HUDEP-2 (cell line): ENCODE data around the gene KHNYN.
A peak's percentile ranks its signal among the peaks of the same experiment; 100 is the strongest.
"Not testable (repeated sequence)": the region's sequence is repeated elsewhere in the genome, so short reads cannot be mapped to it uniquely, and the experiment has no call there.

Experiments
- DNase-seq, 76 experiments: peaks; one replicate each; lab custom pipeline; 2025; ENCODE audit not compliant: unreplicated experiment in 76 of 76; lab: John Stamatoyannopoulos, UW

KHNYN gene

GRCh38 chr14:24436355-24437019, 6.7 kb downstream of the KHNYN start:
- DNase-seq: peak in 33 of 76 experiments; percentile 6 to 69 (median 34)

DNA sequence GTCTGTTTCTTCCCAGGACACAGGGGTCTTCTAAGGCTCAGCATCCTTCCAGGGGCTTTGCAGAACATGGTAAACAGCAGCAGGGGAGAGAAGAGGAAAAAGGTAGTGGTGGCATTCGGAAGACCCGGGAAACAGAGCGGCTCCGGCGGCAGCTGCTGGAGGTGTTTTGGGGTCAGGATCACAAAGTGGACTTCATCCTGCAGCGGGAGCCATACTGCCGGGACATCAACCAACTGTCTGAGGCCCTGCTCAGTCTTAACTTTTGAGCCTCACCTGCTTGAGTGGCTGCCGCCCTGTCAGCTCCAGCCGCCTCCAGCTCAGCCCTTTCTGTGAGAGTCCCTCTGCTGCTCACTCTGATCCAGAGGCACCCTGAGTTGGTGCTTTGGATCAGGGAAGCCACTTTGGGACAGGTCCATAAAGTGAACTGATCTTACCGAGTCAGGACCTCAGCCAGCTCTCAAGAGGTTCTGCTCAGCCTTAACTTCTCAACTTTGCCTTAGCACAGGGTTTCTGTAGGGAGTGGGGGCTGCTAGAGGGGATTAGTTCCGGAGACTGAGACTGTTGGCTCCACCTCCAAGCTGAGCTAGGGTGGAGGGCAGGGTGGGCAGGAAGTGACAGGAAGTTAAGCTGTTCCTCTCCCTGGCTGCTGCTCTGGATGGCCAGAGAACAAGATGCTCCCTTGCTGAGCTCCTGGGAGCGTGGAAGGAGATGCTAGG, 7.4 kb downstream of the KHNYN start:
- DNase-seq: no peak

DNA sequence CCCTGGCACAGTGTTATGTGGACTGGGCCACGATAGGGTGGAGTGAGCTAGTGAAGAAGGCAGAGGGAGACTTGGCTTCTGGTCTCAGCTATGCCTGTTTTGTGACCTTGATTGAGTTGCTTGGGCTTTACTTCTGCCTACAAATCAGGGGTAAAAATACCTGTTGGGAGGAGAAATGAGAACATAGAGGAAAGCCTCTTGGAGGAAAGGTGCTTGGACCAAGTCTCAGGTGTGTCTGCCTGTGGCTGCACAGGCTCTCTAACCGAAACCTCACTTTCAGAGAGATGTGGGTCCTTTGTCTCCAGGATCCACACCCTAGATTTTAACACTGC, 7.9 kb downstream of the KHNYN start:
- DNase-seq: no peak

DNA sequence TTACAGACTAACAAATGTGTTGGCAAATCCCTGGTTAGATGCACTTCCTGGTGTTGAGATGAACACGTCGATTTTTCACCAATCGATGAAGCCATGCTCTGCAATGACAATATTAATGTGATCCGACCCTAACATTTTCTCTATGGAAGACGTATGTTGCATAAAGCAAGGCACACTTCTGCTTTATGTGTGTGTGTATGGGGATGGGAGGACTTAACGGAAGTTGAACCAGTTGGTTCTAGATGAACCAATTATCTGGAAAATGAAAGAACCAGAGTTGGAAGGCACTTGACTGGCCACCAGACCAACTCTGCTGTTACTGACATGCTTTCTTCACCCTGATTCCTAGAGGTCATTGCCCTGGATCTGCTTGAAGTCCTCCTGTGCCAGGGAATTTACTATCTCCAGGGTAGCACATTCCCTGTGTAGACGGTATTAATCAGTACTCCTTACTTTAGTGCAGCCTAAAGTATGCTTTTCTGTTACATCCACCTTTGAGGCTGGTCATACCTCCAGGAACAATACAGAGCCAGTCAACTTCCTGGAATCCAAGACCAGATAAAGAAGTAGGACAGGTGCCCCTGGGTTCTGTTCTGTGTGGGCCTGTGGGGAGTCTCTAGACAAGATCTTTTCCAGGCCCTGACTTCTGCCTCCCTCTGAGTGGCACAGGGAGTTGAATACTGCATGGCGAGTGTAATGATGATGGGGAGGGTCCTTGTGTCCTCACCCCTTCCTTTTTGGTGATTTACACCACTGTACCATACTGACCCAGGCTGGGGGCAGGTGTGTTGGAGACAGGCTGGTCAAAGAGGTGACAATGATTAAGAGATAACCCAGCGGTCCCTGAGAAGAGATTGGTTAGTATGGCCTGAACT, 8.7 kb downstream of the KHNYN start:
- no peak for DNase-seq

DNA sequence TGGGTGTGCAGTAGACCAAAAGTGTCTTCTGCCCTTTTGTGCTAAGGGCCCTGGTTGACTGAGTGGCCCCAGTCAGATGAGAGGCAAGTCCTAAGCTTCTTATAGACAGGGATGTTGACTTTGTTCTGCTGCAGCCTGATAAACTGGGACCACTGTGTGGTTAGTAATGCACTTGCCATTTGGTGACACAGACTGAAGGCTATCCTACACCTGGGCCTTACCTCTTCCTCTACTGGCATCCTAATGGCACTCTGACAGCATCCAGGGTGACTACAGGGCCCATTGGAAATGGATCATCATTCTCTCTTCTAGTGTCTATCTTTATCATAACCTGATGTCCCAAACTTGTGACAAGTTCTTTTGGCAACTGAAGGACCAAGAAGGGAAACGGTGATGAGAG, 9.5 kb downstream of the KHNYN start:
- DNase-seq: no peak

DNA sequence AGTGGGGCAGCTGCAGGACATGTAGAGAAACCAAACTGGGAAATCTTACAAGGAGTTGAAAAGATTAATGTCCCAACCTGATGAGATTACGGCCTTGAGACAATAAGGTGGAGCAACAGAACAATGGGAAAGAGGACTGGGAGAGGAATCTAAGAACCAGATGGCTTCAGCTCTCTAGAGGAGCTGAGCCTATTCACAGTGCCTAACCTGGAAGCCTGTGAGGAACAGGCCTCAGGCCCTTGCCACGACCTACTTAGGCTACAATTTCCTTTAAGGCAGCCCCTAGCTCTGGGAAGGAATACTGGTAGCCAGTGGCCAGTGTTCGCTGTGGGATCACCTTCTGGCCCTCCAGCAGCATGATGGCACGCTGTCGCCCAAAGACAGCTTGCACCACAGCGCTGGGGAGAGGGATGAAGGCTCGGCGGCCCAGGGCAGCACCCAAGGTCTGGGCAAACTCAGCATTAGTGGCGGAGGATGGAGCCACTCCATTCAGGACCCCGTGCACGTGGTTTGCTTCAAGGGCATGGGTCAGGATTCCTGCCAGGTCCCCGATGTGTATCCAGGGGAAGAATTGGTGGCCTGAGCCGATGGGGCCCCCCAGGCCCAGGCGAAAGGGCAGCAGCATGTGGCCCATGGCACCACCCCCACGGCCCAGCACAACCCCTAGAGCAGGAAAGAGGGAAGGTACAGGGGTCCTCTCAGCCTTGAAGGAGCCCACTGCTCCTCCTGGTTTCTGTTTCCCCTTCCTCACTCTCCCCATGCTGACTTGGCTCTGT, 10.3 kb downstream of the KHNYN start:
- DNase-seq: no peak

- DNase-seq: no peak
Observed at GRCh38 chr14:24440606-24441399, 11.0 kb downstream of the KHNYN start.

DNA sequence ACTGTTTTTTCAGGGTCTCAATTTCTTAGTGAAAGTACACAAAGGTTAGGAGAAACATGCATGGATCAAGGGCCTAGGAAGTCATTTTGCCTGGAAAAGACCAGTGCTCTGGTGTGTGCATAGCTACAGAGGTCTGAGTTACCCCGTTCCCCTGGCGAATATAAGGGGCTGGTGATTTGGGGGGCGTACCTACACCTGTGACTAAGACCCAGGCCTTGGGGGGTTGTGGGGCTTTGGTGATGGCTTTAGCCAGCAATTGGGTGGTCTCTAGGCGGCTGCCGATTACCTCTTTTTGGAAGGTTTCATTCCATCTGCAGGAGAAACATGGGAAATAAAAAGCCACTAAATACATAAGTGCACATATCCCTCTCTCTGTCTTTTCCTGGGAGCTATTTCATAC, 11.7 kb downstream of the KHNYN start:
- DNase-seq: no peak

- DNase-seq: peak in 1 of 76 experiments; percentile 35
Observed at GRCh38 chr14:24441904-24442239, 12.1 kb downstream of the KHNYN start.

GRCh38 chr14:24442240-24443052, 12.7 kb downstream of the KHNYN start, which contains the start of gene SDR39U1:
SDR39U1 (minus strand) TSS chr14:24442776; CDS start chr14:24442769, 7 bp downstream.
- peak in 75 of 76 experiments; percentile 77 to 99 (median 95) for DNase-seq

- DNase-seq: no peak
Observed at GRCh38 chr14:24443053-24443665, 13.4 kb downstream of the KHNYN start.

- DNase-seq: not testable (repeated sequence)
Observed at GRCh38 chr14:24450828-24451227, 21.1 kb downstream of the KHNYN start.

DNA sequence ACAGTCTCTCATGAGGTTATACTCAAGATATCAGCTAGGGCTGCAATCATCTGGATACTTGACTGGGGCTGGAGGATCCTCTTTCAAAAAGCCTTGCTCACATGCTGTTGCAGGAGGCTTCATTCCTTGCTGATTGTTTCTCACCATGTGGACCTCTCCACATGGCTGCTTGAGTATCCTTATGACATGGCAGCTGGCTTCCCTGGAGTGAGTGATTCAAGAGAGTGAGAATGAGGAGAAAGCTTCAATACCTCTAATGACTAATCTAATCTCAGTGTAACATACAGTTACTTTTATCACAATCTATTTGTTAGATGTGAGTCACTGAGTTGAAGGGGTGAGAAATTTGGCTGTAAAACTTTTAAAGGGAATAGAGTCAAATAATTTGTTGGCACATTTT, 27.2 kb downstream of the KHNYN start:
- DNase-seq: no peak

DNA sequence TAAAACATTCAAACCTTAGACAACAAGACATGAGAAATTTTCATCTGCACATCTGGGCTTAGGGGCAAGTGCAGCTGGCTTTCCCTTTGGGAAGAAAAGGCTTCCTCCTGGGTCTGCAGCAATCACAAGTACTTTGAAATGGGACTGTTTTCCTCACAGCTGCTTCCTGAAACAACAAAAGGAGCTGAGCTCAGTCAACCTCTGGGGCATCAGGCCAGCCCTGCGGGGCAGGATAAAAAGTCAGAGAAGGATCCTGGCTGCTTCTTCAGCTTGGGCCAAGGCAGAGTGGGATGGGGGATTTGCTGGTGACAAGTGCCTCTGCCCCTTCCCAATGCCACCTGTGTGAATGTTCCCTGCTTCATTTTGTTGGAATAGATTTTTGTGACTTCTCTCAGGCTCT, 29.0 kb downstream of the KHNYN start:
- no peak for DNase-seq

- DNase-seq: no peak
Observed at GRCh38 chr14:24459331-24459730, 29.6 kb downstream of the KHNYN start.

DNA sequence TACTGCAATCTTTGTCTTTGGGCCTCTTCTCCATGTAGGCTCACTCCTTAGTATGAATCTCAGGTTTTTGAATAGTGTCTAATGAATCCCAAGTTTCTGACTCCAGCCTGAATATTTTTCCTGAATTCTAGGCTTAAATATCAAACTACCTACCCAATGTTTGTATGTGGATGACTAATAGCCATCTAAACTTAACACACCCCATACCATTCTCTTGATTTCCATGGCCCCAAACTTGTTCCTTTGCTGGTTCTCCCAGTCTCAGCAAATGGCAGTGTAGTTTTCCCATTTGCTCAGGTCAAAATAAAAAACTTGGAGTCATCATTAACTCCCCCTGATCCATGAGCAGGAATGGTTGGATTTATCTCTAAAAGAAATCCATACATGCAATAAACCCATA, 31.6 kb downstream of the KHNYN start:
- DNase-seq: no peak

- DNase-seq: no peak
Observed at GRCh38 chr14:24463017-24463883, 33.5 kb downstream of the KHNYN start.
